HAP-1 (cell line): ENCODE results near the gene FHIT.

Experiments used
- DNase-seq, 2 experiments: peaks; one replicate each; pipeline ENCODE4 v3.0.0-alpha.2; 2016 to 2020; ENCODE audit warnings: low spot score in 2 of 2
- H3K27me3 ChIP-seq: fragments of 250-450 bp; sonication (Bioruptor Pico); 2 replicates; pipeline ENCODE4 v1.5.1; 2020; ENCODE audit warnings: low read depth, mild to moderate bottlenecking, moderate library complexity
- H3K36me3 ChIP-seq: fragments of 250-450 bp; sonication (Bioruptor Pico); replicated peaks from 2 replicates; pipeline ENCODE4 v1.5.1; 2020; ENCODE audit warnings: mild to moderate bottlenecking
- H3K4me1 ChIP-seq: fragments of 250-450 bp; sonication (Bioruptor Pico); 2 replicates; pipeline ENCODE4 v1.5.1; 2020; ENCODE audit warnings: mild to moderate bottlenecking
- H3K4me3 ChIP-seq: fragments of 250-450 bp; sonication (Bioruptor Pico); 2 replicates; pipeline ENCODE4 v1.5.1; 2020; ENCODE audit warnings: mild to moderate bottlenecking, moderate library complexity
- H3K9me3 ChIP-seq: fragments of 250-450 bp; sonication (Bioruptor Pico); 2 replicates; pipeline ENCODE4 v1.5.1; 2020; ENCODE audit warnings: mild to moderate bottlenecking, moderate library complexity
- in situ Hi-C: fragments of 300-500 bp; cut with MboI; formaldehyde crosslinking; loops from 3 replicates; pipeline ENCODE4 v1.14.3; 2020; ENCODE audit warnings: low sequenced_read_pairs, inconsistent platforms, mixed read lengths

The FHIT gene

DNA sequence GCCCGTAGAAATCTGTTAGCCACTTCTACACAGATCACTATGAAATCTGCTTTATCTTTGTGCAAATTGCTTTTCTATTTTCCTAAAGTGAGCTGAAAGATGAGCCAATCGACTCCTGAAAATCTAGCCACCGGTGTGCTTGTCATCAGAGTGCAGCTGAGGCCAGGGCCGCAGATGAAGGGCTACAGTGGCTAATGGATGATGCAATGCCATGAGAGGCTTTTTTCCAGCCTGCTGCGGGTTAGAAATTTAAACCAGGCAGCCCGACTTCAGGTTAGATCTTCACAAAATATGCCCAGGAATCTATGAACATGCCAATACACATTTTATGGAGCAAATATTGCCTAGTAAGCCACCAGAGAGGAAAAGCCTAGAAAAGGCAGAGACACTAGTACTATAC is 1253.2 kb downstream of the FHIT start:
- Histone ChIP-seq H3K4me3 (no peak overlapping the region), H3K27me3 (no peaks in the 10 kb centered on the region), H3K4me1 (peaks cover 42% of the 10 kb centered on the region), H3K9me3 (no peaks in the 10 kb centered on the region), H3K36me3 (no peaks in the 10 kb centered on the region)
- in situ Hi-C loops: no loop called here
- DNase-seq: peak; percentile 69 to 73

GRCh38 chr3:59997583-59997982 is 1253.7 kb downstream of the FHIT start:
- H3K27me3 ChIP-seq: no peaks in the 10 kb centered on the region
- H3K4me1 ChIP-seq: peaks cover 42% of the 10 kb centered on the region
- H3K36me3 ChIP-seq: no peaks in the 10 kb centered on the region
- DNase-seq: no peak
- H3K9me3 ChIP-seq: no peaks in the 10 kb centered on the region
- H3K4me3 ChIP-seq: no peak overlapping the region
- in situ Hi-C loops: no loop called here

DNA sequence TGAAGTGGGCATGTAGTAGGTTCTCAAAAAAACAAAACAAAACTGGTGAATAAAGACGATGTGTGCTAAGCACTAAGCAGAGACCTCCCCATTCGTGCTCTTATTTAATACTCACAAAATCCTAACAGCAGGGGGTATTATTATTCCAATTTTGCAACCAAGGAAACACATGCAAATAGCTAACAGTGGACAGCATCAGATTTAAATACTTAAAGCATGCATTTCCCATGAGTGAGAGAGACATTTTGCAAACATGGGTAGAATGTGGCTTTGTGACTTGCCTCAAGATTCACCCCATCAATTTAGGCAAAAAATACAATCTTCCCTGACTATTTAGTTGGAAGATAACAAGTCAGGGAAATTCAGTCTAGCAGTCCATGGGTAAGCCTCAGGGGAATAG is 1255.2 kb downstream of the FHIT start:
- peak in 1 of 2 experiments; percentile 72 for DNase-seq
- in situ Hi-C loops: no loop called here
- Histone ChIP-seq H3K4me3 (no peak overlapping the region), H3K36me3 (no peaks in the 10 kb centered on the region), H3K27me3 (no peaks in the 10 kb centered on the region), H3K9me3 (no peaks in the 10 kb centered on the region), H3K4me1 (peaks cover 45% of the 10 kb centered on the region)

DNA sequence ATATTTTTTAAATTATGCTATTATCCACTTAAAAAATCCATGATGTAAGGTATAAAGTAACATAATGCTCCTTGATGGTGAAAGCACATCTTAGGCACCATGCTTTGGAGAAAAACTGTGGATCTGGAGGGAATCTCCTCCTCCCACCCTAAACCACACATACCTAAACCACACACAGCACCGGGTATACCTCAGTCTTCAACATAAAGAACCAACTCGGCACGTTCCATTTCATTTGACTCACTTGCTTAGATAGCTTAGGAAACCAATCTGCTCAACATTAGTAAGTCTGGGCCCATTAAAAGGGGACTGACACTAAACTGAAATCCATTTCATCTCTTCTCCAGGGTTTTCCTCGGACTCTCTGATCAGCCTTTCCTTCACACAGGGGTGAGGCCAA is 1255.7 kb downstream of the FHIT start:
- H3K36me3 ChIP-seq: no peaks in the 10 kb centered on the region
- no peaks in the 10 kb centered on the region for H3K27me3 ChIP-seq
- H3K4me3 ChIP-seq: no peak overlapping the region
- H3K9me3 ChIP-seq: no peaks in the 10 kb centered on the region
- in situ Hi-C loops: no loop called here
- peaks cover 45% of the 10 kb centered on the region for H3K4me1 ChIP-seq
- no peak for DNase-seq

DNA sequence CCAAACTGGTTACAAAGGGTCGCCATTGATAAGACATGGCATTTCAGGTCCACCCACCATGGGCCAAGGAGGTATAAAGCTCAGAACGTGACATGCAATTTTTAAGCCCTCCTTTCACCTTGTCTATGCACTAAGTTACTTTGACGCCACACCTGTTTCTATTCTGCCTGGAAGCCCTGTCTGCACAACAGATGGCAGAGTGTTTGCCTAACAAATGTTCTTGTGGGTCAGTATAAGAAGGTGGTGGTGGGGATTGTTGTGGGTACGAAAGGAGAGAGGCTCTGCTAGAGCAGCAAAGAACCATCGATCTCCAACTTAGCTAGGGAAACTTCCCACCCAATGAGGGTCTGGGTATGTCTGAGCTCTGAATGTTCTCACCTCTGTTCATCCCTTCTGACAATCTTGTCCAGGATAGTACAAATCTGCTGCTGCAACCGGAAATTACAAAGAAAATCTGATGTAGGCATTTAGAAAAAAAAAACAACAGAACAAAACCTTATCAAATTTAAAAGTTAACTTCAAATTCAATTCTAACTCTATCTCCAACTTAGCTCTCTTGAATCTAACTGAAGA is 1256.4 kb downstream of the FHIT start:
- no peaks in the 10 kb centered on the region for H3K27me3 ChIP-seq
- in situ Hi-C loops: no loop called here
- no peaks in the 10 kb centered on the region for H3K36me3 ChIP-seq
- H3K4me1 ChIP-seq: peaks cover 45% of the 10 kb centered on the region
- no peak overlapping the region for H3K4me3 ChIP-seq
- DNase-seq: no peak
- no peaks in the 10 kb centered on the region for H3K9me3 ChIP-seq

DNA sequence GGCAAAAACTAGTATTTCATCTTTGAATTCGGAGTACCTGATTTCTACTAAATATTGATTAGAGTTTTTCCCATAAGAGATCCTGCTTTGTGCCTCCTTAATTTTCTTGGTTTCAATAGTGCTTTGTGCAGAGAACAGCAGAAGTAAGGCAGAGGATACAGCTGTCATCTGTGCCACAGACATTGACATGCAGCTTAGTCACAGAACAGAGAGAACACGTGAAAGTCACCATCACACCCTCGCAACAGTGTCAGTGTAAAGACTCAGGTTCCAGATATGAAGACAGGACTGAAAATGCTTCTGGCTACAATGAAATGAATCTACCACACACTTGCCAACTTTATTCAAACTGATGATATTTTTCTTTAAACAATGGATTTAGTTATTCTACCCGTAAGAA is 1258.7 kb downstream of the FHIT start:
- H3K4me1 ChIP-seq: peaks cover 37% of the 10 kb centered on the region
- in situ Hi-C loops: no loop called here

GRCh38 chr3:59990915-59991314 is 1260.3 kb downstream of the FHIT start:
- Histone ChIP-seq H3K4me3 (no peak overlapping the region), H3K9me3 (no peaks in the 10 kb centered on the region), H3K4me1 (peaks cover 25% of the 10 kb centered on the region), H3K27me3 (no peaks in the 10 kb centered on the region), H3K36me3 (no peaks in the 10 kb centered on the region)
- in situ Hi-C loops: no loop called here
- DNase-seq: no peak

More for the DNA sequence above, 1258.7 kb downstream of the FHIT start:
- H3K9me3 ChIP-seq: no peaks in the 10 kb centered on the region
- H3K36me3 ChIP-seq: no peaks in the 10 kb centered on the region
- H3K27me3 ChIP-seq: no peaks in the 10 kb centered on the region
- DNase-seq: no peak
- no peak overlapping the region for H3K4me3 ChIP-seq

GRCh38 chr3:59982510-59982909 is 1268.7 kb downstream of the FHIT start:
- H3K4me1 ChIP-seq: peaks cover 4% of the 10 kb centered on the region
- no peak for DNase-seq
- no peaks in the 10 kb centered on the region for H3K9me3 ChIP-seq
- in situ Hi-C loops: no loop called here
- no peak overlapping the region for H3K4me3 ChIP-seq
- H3K27me3 ChIP-seq: no peaks in the 10 kb centered on the region
- no peaks in the 10 kb centered on the region for H3K36me3 ChIP-seq

- in situ Hi-C loops: no loop called here
- no peaks in the 10 kb centered on the region for H3K36me3 ChIP-seq
- H3K4me1 ChIP-seq: no peaks in the 10 kb centered on the region
- no peaks in the 10 kb centered on the region for H3K27me3 ChIP-seq
- no peaks in the 10 kb centered on the region for H3K9me3 ChIP-seq
- DNase-seq: no peak
- H3K4me3 ChIP-seq: no peak overlapping the region
These were observed 1269.9 kb downstream of the FHIT start for GRCh38 chr3:59981377-59981776.

DNA sequence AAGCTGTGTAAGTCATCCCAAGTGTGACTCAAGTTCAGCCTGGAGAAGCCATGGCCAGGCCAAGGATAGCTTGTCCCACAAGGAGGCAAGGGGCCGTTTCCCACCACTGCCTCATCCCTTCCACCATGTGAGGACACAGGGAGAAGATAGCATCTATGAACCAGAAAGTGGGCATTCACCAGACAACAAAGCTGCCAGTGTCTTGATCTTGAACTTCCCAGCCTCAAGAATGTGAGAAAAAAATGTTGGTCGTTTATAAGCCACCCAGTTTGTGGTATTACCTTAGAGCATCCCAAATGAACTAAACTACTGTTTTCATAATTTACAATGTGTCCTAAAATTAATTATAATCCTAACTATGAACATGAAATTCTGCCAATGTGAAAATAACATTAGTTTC is 1270.7 kb downstream of the FHIT start:
- no peak for DNase-seq
- Histone ChIP-seq H3K9me3 (no peaks in the 10 kb centered on the region), H3K36me3 (no peaks in the 10 kb centered on the region), H3K27me3 (no peaks in the 10 kb centered on the region), H3K4me1 (no peaks in the 10 kb centered on the region), H3K4me3 (no peak overlapping the region)
- in situ Hi-C loops: no loop called here

GRCh38 chr3:59979542-59979941 is 1271.7 kb downstream of the FHIT start:
- no peaks in the 10 kb centered on the region for H3K4me1 ChIP-seq
- in situ Hi-C loops: no loop called here
- no peaks in the 10 kb centered on the region for H3K27me3 ChIP-seq
- H3K4me3 ChIP-seq: no peak overlapping the region
- no peaks in the 10 kb centered on the region for H3K9me3 ChIP-seq
- no peak for DNase-seq
- H3K36me3 ChIP-seq: no peaks in the 10 kb centered on the region

- Histone ChIP-seq H3K27me3 (no peaks in the 10 kb centered on the region), H3K9me3 (no peaks in the 10 kb centered on the region), H3K36me3 (no peaks in the 10 kb centered on the region), H3K4me3 (no peak overlapping the region), H3K4me1 (no peaks in the 10 kb centered on the region)
- in situ Hi-C loops: no loop called here
- DNase-seq: no peak
These were observed 1272.3 kb downstream of the FHIT start for GRCh38 chr3:59978979-59979378.

DNA sequence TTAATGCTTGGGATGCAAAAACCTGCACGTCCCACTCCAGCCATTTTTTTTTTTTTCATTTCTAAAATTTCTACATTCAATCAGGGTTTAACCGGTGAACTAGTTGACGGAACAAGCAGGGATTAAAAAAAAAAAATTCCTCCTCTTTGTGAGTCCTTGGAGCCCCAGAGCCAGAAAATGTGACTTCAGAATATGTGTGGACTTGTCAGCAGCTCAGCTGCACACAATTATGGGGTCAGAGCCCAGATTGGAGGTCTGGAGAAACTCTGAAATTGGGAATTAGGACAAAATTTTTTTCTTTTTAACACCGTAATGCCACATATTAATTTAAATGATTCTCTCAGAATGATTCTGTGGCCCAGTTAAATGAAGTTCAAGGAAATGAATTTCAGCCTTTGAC is 1280.5 kb downstream of the FHIT start:
- peaks cover 8% of the 10 kb centered on the region for H3K4me1 ChIP-seq
- in situ Hi-C loops: no loop called here
- DNase-seq: no peak
- no peaks in the 10 kb centered on the region for H3K27me3 ChIP-seq
- no peaks in the 10 kb centered on the region for H3K36me3 ChIP-seq
- H3K9me3 ChIP-seq: no peaks in the 10 kb centered on the region
- no peak overlapping the region for H3K4me3 ChIP-seq

DNA sequence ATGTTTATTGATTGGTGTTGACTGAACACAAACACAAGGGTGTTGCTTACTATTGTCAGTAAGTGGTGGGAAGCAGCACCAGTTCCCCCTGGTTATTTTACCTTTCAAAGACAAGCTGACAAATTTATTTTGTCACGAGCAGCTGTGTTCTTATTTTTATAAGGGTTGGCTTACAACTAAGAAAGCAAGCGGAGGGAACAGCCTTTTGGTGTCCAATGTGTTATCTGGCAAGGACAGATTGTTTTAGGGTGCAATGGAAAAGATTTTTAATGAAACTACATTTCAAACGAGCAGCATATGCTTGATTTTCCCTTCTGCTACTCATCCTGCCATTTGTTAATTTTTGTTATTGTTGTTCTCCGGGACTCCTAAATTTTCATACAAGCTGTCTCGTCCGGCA is 1280.9 kb downstream of the FHIT start:
- no peak for DNase-seq
- in situ Hi-C loops: no loop called here
- H3K27me3 ChIP-seq: no peaks in the 10 kb centered on the region
- H3K9me3 ChIP-seq: no peaks in the 10 kb centered on the region
- H3K4me1 ChIP-seq: peaks cover 8% of the 10 kb centered on the region
- no peak overlapping the region for H3K4me3 ChIP-seq
- no peaks in the 10 kb centered on the region for H3K36me3 ChIP-seq

DNA sequence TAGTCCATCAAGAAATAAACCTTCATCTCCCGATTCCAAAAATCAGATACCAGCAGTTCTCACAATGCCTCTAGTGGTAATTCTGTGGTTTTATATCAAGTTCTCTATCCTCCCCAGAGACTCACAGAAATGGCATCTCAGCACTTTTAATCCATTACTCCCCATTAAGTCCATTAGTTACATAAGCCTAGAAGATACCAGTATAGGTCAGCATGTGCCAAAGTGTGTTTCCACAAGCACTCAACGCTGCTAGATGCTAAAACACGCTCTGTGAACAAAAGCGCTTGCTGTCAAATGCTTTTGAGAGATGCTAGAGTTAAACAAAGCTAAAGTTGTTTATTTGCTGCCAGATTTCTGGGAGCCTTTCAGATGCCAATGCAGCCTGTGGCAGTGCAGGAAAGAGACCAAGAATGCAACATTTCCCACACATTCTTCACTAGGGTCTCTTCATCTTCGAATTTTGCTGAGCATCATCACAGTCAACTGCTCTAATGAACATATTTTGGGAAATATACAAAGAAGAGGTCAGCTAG is 1282.7 kb downstream of the FHIT start:
- Histone ChIP-seq H3K4me1 (peaks cover 8% of the 10 kb centered on the region), H3K27me3 (no peaks in the 10 kb centered on the region), H3K9me3 (no peaks in the 10 kb centered on the region), H3K4me3 (no peak overlapping the region), H3K36me3 (no peaks in the 10 kb centered on the region)
- in situ Hi-C loops: no loop called here
- DNase-seq: no peak
